Measurements from ENCODE around the gene LLGL2.

DNA sequence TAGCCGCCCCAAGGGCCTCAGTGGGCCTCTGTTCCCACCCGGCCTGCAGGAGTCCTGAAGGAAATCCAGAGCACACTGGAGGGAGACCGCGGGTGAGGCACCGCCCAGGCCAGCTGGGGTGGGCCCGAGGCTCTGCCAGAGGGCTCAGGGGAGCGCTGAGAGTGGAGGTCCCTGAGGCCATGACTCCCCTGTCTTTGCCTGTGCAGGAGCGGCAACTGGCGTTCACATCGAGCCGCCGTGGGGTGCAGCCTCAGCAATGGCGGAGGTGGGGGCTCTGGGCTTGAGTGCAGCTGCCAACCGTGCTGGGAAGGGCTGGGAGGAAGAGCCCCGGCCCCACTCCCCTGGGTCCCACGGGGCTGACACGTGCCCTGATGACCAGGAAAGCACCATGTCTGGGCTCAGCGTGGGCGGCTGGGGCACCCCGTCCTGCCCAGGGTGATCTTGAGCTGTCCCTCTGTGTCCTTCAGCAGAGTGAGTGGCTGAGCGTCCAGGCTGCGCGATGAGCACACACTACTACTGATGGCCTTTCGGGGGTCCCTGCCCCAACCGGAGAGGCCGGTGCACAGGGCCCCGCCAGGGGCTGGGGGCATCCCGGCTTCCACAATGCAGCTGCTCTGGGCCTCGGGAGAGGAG lies 49.0 kb downstream of the LLGL2 start:
- TF ChIP-seq, protein P1, sequence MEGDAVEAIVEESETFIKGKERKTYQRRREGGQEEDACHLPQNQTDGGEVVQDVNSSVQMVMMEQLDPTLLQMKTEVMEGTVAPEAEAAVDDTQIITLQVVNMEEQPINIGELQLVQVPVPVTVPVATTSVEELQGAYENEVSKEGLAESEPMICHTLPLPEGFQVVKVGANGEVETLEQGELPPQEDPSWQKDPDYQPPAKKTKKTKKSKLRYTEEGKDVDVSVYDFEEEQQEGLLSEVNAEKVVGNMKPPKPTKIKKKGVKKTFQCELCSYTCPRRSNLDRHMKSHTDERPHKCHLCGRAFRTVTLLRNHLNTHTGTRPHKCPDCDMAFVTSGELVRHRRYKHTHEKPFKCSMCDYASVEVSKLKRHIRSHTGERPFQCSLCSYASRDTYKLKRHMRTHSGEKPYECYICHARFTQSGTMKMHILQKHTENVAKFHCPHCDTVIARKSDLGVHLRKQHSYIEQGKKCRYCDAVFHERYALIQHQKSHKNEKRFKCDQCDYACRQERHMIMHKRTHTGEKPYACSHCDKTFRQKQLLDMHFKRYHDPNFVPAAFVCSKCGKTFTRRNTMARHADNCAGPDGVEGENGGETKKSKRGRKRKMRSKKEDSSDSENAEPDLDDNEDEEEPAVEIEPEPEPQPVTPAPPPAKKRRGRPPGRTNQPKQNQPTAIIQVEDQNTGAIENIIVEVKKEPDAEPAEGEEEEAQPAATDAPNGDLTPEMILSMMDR (IDR thresholded peaks at IDR 0.05) = no peak
- TF ChIP-seq POLR2A (IDR thresholded peaks at IDR 0.05) = no peak

All from esophagus squamous epithelium (tissue), 4 donors.